GM10847 (cell line): ENCODE measurements around the gene SYT11.

ENCODE experiments used
- POLR2A ChIP-seq: IDR thresholded peaks from 2 replicates; pipeline ENCODE4 v1.6.1; 2011; ENCODE audit not compliant: insufficient read length; ENCODE audit errors: extremely low read depth

SYT11 gene

DNA sequence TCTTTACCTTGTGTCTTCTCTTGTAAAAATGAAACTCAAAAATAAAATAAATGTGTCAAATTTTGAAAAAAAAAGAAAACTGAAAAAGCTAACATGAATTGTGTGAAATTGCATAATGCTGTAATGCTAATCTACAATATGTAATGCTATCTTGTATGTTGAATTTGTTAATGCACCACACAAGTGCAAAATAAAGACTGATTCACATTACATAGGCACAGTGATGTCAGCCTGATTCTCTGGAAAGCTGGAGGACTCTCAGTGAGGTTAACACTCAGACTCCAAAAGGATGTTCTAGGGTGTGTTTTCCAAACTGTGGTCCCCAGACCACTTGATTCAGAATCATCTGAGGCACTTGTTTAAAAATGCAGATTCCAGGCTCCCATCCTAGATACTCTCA lies 25.6 kb downstream of the SYT11 start:
- no peak for TF ChIP-seq POLR2A

GRCh38 chr1:155888481-155888880 lies 29.1 kb downstream of the SYT11 start:
- no peak for TF ChIP-seq POLR2A

DNA sequence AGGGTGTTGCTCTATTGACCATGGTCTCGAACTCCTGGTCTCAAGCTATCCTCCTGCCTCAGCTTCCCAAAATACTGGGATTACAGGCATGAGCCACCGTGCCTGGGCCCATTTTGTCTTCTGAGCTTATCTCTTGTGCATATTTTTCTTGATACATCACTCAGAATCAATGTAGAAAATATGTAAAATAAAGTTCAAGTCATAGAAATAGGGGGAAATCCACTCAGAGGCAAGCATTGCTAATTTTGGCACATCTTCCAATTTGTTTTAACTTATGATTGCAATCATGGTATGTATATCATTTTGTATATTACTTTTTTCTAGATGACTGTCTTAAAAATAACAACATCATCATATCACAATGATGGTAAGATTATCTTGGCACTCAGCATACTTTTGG lies 30.2 kb downstream of the SYT11 start:
- TF ChIP-seq POLR2A = no peak

GRCh38 chr1:155890251-155890650 lies 30.9 kb downstream of the SYT11 start:
- TF ChIP-seq POLR2A = no peak

- TF ChIP-seq POLR2A = no peak
Measured at GRCh38 chr1:155892796-155893195, 33.4 kb downstream of the SYT11 start.

DNA sequence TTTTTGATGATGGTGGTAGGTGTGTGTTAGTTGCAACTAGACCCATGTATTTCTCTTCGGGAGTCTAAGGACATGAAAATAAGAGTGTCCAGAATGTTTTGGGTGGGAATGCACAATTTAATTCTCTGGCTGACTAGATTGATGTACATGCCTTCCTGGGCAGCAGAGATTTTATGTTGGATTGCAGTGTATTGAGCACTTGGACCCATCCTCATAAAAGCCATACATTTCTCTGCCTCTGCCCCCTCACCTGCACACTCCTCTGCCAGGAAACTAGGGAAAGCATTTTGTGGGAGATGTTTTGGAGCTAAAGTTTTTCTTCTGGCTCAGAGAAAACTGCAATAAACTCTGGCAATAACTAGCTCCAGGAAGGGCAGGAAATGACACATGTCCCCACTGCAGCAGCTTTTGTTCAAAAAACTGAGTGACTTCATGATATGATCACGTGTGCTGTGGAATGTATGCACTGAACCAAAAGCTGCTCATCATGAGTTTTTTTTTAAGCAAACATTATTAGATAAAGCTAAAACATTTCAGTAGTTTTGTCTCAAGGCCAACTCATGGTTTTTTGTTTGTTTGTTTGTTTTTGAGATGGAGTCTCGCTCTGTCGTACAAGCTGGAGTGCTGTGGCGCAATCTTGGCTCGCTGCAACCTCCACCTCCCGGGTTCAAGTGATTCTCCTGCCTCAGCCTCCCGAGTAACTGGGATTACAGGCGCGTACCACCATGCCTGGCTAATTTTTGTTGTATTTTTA lies 34.2 kb downstream of the SYT11 start:
- no peak for TF ChIP-seq POLR2A

- no peak for TF ChIP-seq POLR2A
Measured at GRCh38 chr1:155897746-155898145, 38.4 kb downstream of the SYT11 start.

GRCh38 chr1:155898888-155899287 lies 39.5 kb downstream of the SYT11 start:
- no peak for TF ChIP-seq POLR2A

GRCh38 chr1:155899683-155900082 lies 40.3 kb downstream of the SYT11 start:
- no peak for TF ChIP-seq POLR2A

- no peak for TF ChIP-seq POLR2A
Measured at GRCh38 chr1:155900161-155900560, 40.8 kb downstream of the SYT11 start.

DNA sequence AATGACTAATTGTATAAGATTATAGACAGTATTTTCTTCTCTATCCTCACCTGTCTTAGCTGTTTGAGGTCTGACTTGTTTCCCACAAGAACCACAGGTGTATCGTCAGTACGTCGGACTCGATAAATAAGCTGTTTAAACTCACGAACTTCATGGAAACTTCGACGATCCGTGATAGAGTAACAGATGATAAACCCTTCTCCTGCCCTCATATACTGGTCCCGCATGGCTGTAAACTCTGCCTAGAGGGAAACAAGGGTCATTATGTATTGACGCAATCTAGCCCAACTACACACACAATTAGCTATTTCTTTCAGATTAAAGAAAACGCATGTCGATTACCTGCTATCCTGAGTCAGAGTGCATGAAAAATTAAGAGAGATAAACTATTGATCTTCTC lies 44.9 kb downstream of the SYT11 start:
- TF ChIP-seq POLR2A = no peak

DNA sequence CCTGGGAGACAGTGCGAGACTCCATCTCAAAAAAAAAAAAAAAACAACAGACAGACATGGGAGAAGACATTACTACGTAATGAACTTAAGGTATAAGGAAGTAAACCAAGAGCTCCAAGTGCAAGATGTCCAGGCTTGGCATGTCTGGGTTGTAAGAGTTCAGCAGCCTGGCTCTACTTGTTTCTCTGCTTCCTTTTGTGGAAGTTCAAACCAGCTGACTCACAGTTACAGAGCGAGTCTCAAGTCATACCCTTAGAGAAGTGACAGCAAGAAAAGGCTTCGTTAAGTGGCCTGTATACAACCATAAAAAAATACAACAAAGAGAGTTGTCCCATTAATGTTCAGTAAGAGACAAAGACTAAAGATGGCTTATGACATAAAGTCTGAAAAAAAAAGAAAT lies 50.5 kb downstream of the SYT11 start:
- no peak for TF ChIP-seq POLR2A

DNA sequence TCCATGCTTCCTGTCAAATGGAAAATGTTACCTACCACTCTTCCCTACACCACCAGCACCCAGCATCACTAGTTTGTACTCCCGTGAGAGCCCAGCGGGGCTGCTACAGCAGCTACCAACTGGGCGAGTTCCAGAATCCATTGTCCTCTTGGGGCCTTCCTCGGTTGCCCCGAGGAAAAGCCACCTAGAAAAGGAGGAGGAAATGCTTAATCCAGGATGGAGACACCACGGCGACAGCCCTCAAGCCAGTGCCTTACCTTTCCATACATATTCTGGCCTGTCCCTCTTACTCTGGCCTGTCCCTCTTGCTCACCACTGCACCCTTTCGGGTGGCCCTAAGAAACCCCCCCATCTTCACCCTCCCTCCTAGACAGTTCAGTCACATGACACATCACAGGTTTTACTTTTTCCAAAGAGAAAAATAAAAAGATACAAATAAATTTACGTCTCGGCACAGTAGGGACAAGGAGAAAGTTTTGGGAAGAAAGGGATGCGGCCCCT lies 51.3 kb downstream of the SYT11 start:
- no peak for TF ChIP-seq POLR2A

- peak; percentile 60 for TF ChIP-seq POLR2A
Measured at GRCh38 chr1:155911156-155912055, 52.0 kb downstream of the SYT11 start, which contains the start of gene RIT1. TSS of gene RIT1 (minus strand) at chr1:155911349. CDS start at chr1:155910761, 588 bp downstream.

- no peak for TF ChIP-seq POLR2A
Measured at GRCh38 chr1:155912056-155912536, 52.7 kb downstream of the SYT11 start.
